Keratinocyte (primary cell): ENCODE data around the gene NGEF. TPM values are rescaled to one million over a fixed set of nuclear protein-coding genes. Genes with fewer than 3 reads are reported as not detected.

Experiments
- DNase-seq: peaks from one replicate; pipeline ENCODE4 v3.0.0-alpha.2; 2011; ENCODE audit warnings: low read depth, missing footprints, low spot score
- FAIRE-seq: peaks from 2 replicates; lab custom pipeline; 2011; peaks lifted over from hg19 to GRCh38; lab: Jason Lieb, UNC
- H2AFZ ChIP-seq: 2 replicates; pipeline ENCODE4 v1.6.0; 2012; ENCODE audit warnings: low read length, control low read depth, inconsistent platforms; ENCODE audit not compliant: control insufficient read depth
- H3K27ac ChIP-seq: 2 replicates; pipeline ENCODE4 v1.5.1; 2011; ENCODE audit warnings: low read length; ENCODE audit not compliant: control insufficient read depth, insufficient read depth
- H3K27me3 ChIP-seq: 3 replicates; pipeline ENCODE4 v1.6.0; 2011; ENCODE audit warnings: low read length; ENCODE audit not compliant: control insufficient read depth, insufficient read depth; ENCODE audit errors: extremely low read depth
- H3K36me3 ChIP-seq, 2 experiments: 2 replicates in 1 of 2; 3 replicates in 1 of 2; pipeline ENCODE4 v1.5.1; 2011; ENCODE audit warnings: low read length in 2 of 2, mild to moderate bottlenecking in 1 of 2; ENCODE audit not compliant: control insufficient read depth in 2 of 2, insufficient read depth in 2 of 2; ENCODE audit errors: extremely low read depth in 1 of 2
- H3K4me1 ChIP-seq: 3 replicates; pipeline ENCODE4 v1.5.1; 2011; ENCODE audit warnings: low read length; ENCODE audit not compliant: control insufficient read depth, insufficient read depth; ENCODE audit errors: extremely low read depth
- H3K4me2 ChIP-seq: 3 replicates; pipeline ENCODE4 v1.6.0; 2011; ENCODE audit warnings: low read depth, low read length; ENCODE audit not compliant: control insufficient read depth, insufficient read depth; ENCODE audit errors: extremely low read depth
- H3K4me3 ChIP-seq, 3 experiments: fragments of 200-600 bp in 1 of 3; sonication (generic) in 1 of 3; 2 replicates in 2 of 3; 3 replicates in 1 of 3; pipeline ENCODE4 v1.5.1; 2011 to 2016; ENCODE audit warnings: low read length in 3 of 3, mild to moderate bottlenecking in 3 of 3, control low read depth in 2 of 3, inconsistent platforms in 1 of 3, low read depth in 1 of 3, mixed read lengths in 1 of 3, mixed run types in 1 of 3, moderate library complexity in 1 of 3; ENCODE audit not compliant: control insufficient read depth in 2 of 3, insufficient read depth in 2 of 3; ENCODE audit errors: extremely low read depth in 1 of 3
- H3K79me2 ChIP-seq: 2 replicates; pipeline ENCODE4 v1.6.0; 2012; ENCODE audit warnings: low read length; ENCODE audit not compliant: control insufficient read depth, insufficient read depth
- H3K9ac ChIP-seq: 3 replicates; pipeline ENCODE4 v1.6.0; 2011; ENCODE audit warnings: low read length; ENCODE audit not compliant: control insufficient read depth, insufficient read depth; ENCODE audit errors: extremely low read depth
- H3K9me1 ChIP-seq: 3 replicates; pipeline ENCODE4 v1.6.0; 2011; ENCODE audit warnings: low read length; ENCODE audit not compliant: control insufficient read depth, insufficient read depth; ENCODE audit errors: extremely low read depth
- H3K9me3 ChIP-seq: 2 replicates; pipeline ENCODE4 v1.5.1; 2012; ENCODE audit warnings: low read depth, low read length; ENCODE audit not compliant: control insufficient read depth
- H4K20me1 ChIP-seq: 3 replicates; pipeline ENCODE4 v1.6.0; 2011; ENCODE audit warnings: low read length; ENCODE audit not compliant: control insufficient read depth, insufficient read depth; ENCODE audit errors: extremely low read depth
- CTCF ChIP-seq, 3 experiments: IDR thresholded peaks in 1 of 3; conservative IDR thresholded peaks in 1 of 3; optimal IDR thresholded peaks in 1 of 3; 2 replicates in 2 of 3; 3 replicates in 1 of 3; pipeline versions ENCODE3 to v1.5.1; 2011; ENCODE audit warnings: low read length in 3 of 3, mild to moderate bottlenecking in 3 of 3, moderate library complexity in 2 of 3, control low read depth in 1 of 3, inconsistent platforms in 1 of 3; ENCODE audit not compliant: insufficient read depth in 2 of 3; ENCODE audit errors: extremely low read depth in 1 of 3
- EZH2 ChIP-seq: IDR thresholded peaks from one replicate; pipeline ENCODE4 v1.6.1; 2012; ENCODE audit warnings: inconsistent platforms, mild to moderate bottlenecking, low read length, moderate library complexity
- dilution Hi-C: fragments of 300-500 bp; cut with MboI; formaldehyde crosslinking; loops from one replicate; pipeline ENCODE4 v1.7.0; 2020; ENCODE audit warnings: low sequenced_read_pairs; ENCODE audit not compliant: extremely low pct_ligation_motif_present
- polyA minus RNA-seq, 3 experiments: library from RNA; depleted of rRNA, polyadenylated mRNA; stranded (reverse); fragments of >200 nt; gene quantifications; 1 replicate in 1 of 3; 2 replicates in 1 of 3; 3 replicates in 1 of 3; pipeline ENCODE4 v1.2.3, GENCODE V29; 2011
- polyA plus RNA-seq, 5 experiments: library from polyadenylated mRNA; depleted of rRNA in 3 of 5; stranded (reverse) in 3 of 5; stranded (forward) in 1 of 5; unstranded in 1 of 5; fragments of >200 nt; gene quantifications; 1 replicate in 1 of 5; 2 replicates in 3 of 5; 3 replicates in 1 of 5; pipeline versions ENCODE4 v1.2.1 to v1.2.3, GENCODE V29; 2011 to 2012; ENCODE audit warnings: missing spikeins in 2 of 5, low read depth in 1 of 5, low replicate concordance in 1 of 5

NGEF gene
- polyA plus RNA-seq (0.03 to 0.17 TPM (median 0.13 TPM) in 3 replicates), polyA minus RNA-seq (0.40 TPM in 1 of 3 replicates, not detected in the others)
- polyA plus RNA-seq (2011; ENCODE audit: low read depth) = 0.89 TPM
- polyA plus RNA-seq (2011; cell fraction: cytosol; rRNA removed) = 0.08 TPM in 1 of 2 replicates, not detected in the other
- polyA plus RNA-seq (2011; cell fraction: nucleus; rRNA removed) = not detected in 2 replicates
- 0.13 and 1.0 TPM in 2 replicates for polyA plus RNA-seq (2012; ENCODE audit: low replicate concordance)
- polyA minus RNA-seq (2011; cell fraction: cytosol; rRNA and poly(A)+ RNA removed) = not detected
- not detected in 2 replicates for polyA minus RNA-seq (2011; cell fraction: nucleus; rRNA and poly(A)+ RNA removed)

- no peaks in the 10 kb centered on the region for H4K20me1 ChIP-seq
- H2AFZ ChIP-seq = no peak within 1 kb of the TSS
- no peaks in the 10 kb centered on the region for H3K4me1 ChIP-seq
- no peak within 1 kb of the TSS for H3K4me2 ChIP-seq
- DNase-seq (no peak), FAIRE-seq (no peak)
- H3K27me3 ChIP-seq = peaks cover 13% of the 10 kb centered on the region
- H3K9me1 ChIP-seq = no peaks in the 10 kb centered on the region
- H3K36me3 ChIP-seq = no peaks in the 10 kb centered on the region
- no peak within 1 kb of the TSS for H3K9ac ChIP-seq
- H3K4me3 ChIP-seq = no peak within 1 kb of the TSS
- H3K27ac ChIP-seq = no peak within 1 kb of the TSS
- no peaks in the 10 kb centered on the region for H3K79me2 ChIP-seq
- TF ChIP-seq CTCF (optimal IDR thresholded peaks at IDR 0.05 in 1 of 3, IDR thresholded peaks at IDR 0.05 in 1 of 3, conservative IDR thresholded peaks at IDR 0.05 in 1 of 3; ENCODE audit: extremely low read depth in 1 of 3, insufficient read depth in 2 of 3, low read length in 3 of 3) (no peak), EZH2 (no peak)
- dilution Hi-C loops = no loop called here
- no peaks in the 10 kb centered on the region for H3K9me3 ChIP-seq
Observed at GRCh38 chr2:233013027-233013461, at the start of gene NGEF. Gene NGEF (minus strand): TSS chr2:233013256. CDS start chr2:232974890, 38,366 bp downstream.

- dilution Hi-C loops = no loop called here
- Histone ChIP-seq H3K4me1 (peaks cover 5% of the 10 kb centered on the region), H3K27ac (no peak overlapping the region), H3K4me3 (no peak overlapping the region), H3K4me2 (no peak overlapping the region), H3K9me1 (no peaks in the 10 kb centered on the region), H3K36me3 (no peaks in the 10 kb centered on the region), H2AFZ (no peak overlapping the region), H4K20me1 (no peaks in the 10 kb centered on the region), H3K9ac (no peak overlapping the region), H3K79me2 (no peaks in the 10 kb centered on the region), H3K9me3 (no peaks in the 10 kb centered on the region), H3K27me3 (no peaks in the 10 kb centered on the region)
- DNase-seq (no peak), FAIRE-seq (no peak)
- no peak for TF ChIP-seq EZH2
- TF ChIP-seq CTCF (optimal IDR thresholded peaks at IDR 0.05 in 1 of 3, IDR thresholded peaks at IDR 0.05 in 1 of 3, conservative IDR thresholded peaks at IDR 0.05 in 1 of 3; ENCODE audit: extremely low read depth in 1 of 3, insufficient read depth in 2 of 3, low read length in 3 of 3) = no peak
Observed at GRCh38 chr2:233062451-233062850, 49.4 kb upstream of the NGEF start.
